Measurements from ENCODE around the gene ZDHHC17. TPM values are rescaled to one million over a fixed set of nuclear protein-coding genes. Genes with fewer than 3 reads are reported as not detected.
A peak's percentile ranks its signal among the peaks of the same experiment; 100 is the strongest.

The ZDHHC17 gene
- total and polyA plus RNA-seq, 7 donors = 7.8 to 22.7 (median 20.2) TPM

GRCh38 chr12:76820888-76821482, 57.1 kb downstream of the ZDHHC17 start:
- H3K9me3 ChIP-seq = no peaks in the 10 kb centered on the region
- H3K36me3 ChIP-seq (ENCODE audit: insufficient read depth in 1 of 2, low read depth in 1 of 2) = peaks cover 0 to 48% of the 10 kb centered on the region in 2 donors
- no peak for DNase-seq
- no peaks in the 10 kb centered on the region for H3K4me1 ChIP-seq
- H3K27me3 ChIP-seq (ENCODE audit: insufficient read depth in 3 of 3, low read length in 2 of 3) = no peaks in the 10 kb centered on the region
- no peak overlapping the region for H3K4me3 ChIP-seq
- TF ChIP-seq CTCF (IDR thresholded peaks at IDR 0.05) = peak; percentile 56
- intact Hi-C loops (cut with DNase I) = no loop called here
- 10 to 19% (median 15%) methylated on average over 2 of the region's 2 CpGs for WGBS, 3 donors
- peak; percentile 48 to 80 (median 68) for ATAC-seq
- no peak overlapping the region for H3K27ac ChIP-seq

GRCh38 chr12:76830436-76830835, 66.5 kb downstream of the ZDHHC17 start:
- ATAC-seq (no peak), DNase-seq (no peak)
- no peaks in the 10 kb centered on the region for H3K4me1 ChIP-seq
- peaks cover 8% of the 10 kb centered on the region for H3K9me3 ChIP-seq
- H3K4me3 ChIP-seq = no peak overlapping the region
- H3K27ac ChIP-seq = no peak overlapping the region
- TF ChIP-seq CTCF (IDR thresholded peaks at IDR 0.05) = no peak
- peaks cover 4 to 63% of the 10 kb centered on the region in 2 donors for H3K36me3 ChIP-seq (ENCODE audit: insufficient read depth in 1 of 2, low read depth in 1 of 2)
- H3K27me3 ChIP-seq (ENCODE audit: insufficient read depth in 3 of 3, low read length in 2 of 3) = no peaks in the 10 kb centered on the region
- intact Hi-C loops (cut with DNase I) = no loop called here

- peaks cover 1 to 24% of the 10 kb centered on the region in 2 donors for H3K36me3 ChIP-seq (ENCODE audit: insufficient read depth in 1 of 2, low read depth in 1 of 2)
- intact Hi-C loops (cut with DNase I) = no loop called here
- TF ChIP-seq CTCF (IDR thresholded peaks at IDR 0.05) = no peak
- H3K4me3 ChIP-seq = no peak overlapping the region
- WGBS, 3 donors = 65 to 83% (median 77%) methylated on average over 3 of the region's 3 CpGs
- H3K27me3 ChIP-seq (ENCODE audit: insufficient read depth in 3 of 3, low read length in 2 of 3) = no peaks in the 10 kb centered on the region
- DNase-seq = no peak
- H3K27ac ChIP-seq = no peak overlapping the region
- H3K9me3 ChIP-seq = peaks cover 8% of the 10 kb centered on the region
- no peaks in the 10 kb centered on the region for H3K4me1 ChIP-seq
- ATAC-seq = no peak
Observed at GRCh38 chr12:76836633-76837032, 72.7 kb downstream of the ZDHHC17 start.

GRCh38 chr12:76847260-76847659, 83.3 kb downstream of the ZDHHC17 start:
- intact Hi-C loops (cut with DNase I) = loop anchor here in 1 of 2 donors (5.0 kb wide), 1 partner anchor 1745 kb away; no protein-coding TSS in a partner anchor
- WGBS, 3 donors = 92 to 95% (median 94%) methylated on average over 2 of the region's 2 CpGs
- TF ChIP-seq CTCF (IDR thresholded peaks at IDR 0.05) = no peak
- H3K9me3 ChIP-seq = no peaks in the 10 kb centered on the region
- no peak overlapping the region for H3K27ac ChIP-seq
- H3K27me3 ChIP-seq (ENCODE audit: insufficient read depth in 3 of 3, low read length in 2 of 3) = no peaks in the 10 kb centered on the region
- ATAC-seq (no peak), DNase-seq (no peak)
- no peak overlapping the region for H3K4me3 ChIP-seq
- H3K36me3 ChIP-seq (ENCODE audit: insufficient read depth in 1 of 2, low read depth in 1 of 2) = peaks cover 0 to 93% of the 10 kb centered on the region in 2 donors
- no peaks in the 10 kb centered on the region for H3K4me1 ChIP-seq

GRCh38 chr12:76848132-76848531, 84.2 kb downstream of the ZDHHC17 start:
- intact Hi-C loops (cut with DNase I) = loop anchor here in 1 of 2 donors (5.0 kb wide), 1 partner anchor 1746 kb away; no protein-coding TSS in a partner anchor
- H3K36me3 ChIP-seq (ENCODE audit: insufficient read depth in 1 of 2, low read depth in 1 of 2) = peaks cover 0 to 92% of the 10 kb centered on the region in 2 donors
- no peak for ATAC-seq
- no peaks in the 10 kb centered on the region for H3K27me3 ChIP-seq (ENCODE audit: insufficient read depth in 3 of 3, low read length in 2 of 3)
- H3K4me1 ChIP-seq = no peaks in the 10 kb centered on the region
- no peak overlapping the region for H3K4me3 ChIP-seq
- TF ChIP-seq CTCF (IDR thresholded peaks at IDR 0.05) = no peak
- no peak overlapping the region for H3K27ac ChIP-seq
- H3K9me3 ChIP-seq = no peaks in the 10 kb centered on the region
- DNase-seq = no peak
- WGBS, 3 donors = 89 to 93% (median 93%) methylated on average over 2 of the region's 2 CpGs
